HepG2 (cell line): ENCODE data around the gene PTPRF. TPM values are rescaled to one million over a fixed set of nuclear protein-coding genes. Genes with fewer than 3 reads are reported as not detected.

Experiments used
- ARID5B ChIP-seq: IDR thresholded peaks from 2 replicates; pipeline ENCODE4 v1.4.0; 2020; ENCODE audit warnings: mild to moderate bottlenecking, missing genetic modification reagents
- FOXA1 ChIP-seq, 2 experiments: fragments of 450-650 bp in 1 of 2; sonication (generic) in 1 of 2; formaldehyde crosslinking in 1 of 2; IDR thresholded peaks; 2 replicates each; pipeline versions ENCODE4 v1.4.0 to v1.6.1; 2016 to 2020; ENCODE audit warnings: missing genetic modification reagents in 1 of 2
- HES4 ChIP-seq: sonication (generic); formaldehyde crosslinking; IDR thresholded peaks from 2 replicates; pipeline ENCODE4 v1.9.0; 2021; ENCODE audit warnings: mild to moderate bottlenecking, missing genetic modification reagents, borderline replicate concordance
- HNF1A ChIP-seq, 2 experiments: sonication (generic) in 1 of 2; formaldehyde crosslinking in 1 of 2; IDR thresholded peaks; 2 replicates each; pipeline versions ENCODE4 v1.4.0 to v1.6.1; 2016 to 2020; ENCODE audit warnings: borderline replicate concordance in 1 of 2, low read depth in 1 of 2, mild to moderate bottlenecking in 1 of 2, missing genetic modification reagents in 1 of 2
- NR2F6 ChIP-seq, 2 experiments: IDR thresholded peaks; 2 replicates each; pipeline ENCODE4 v1.6.1; 2016; ENCODE audit warnings: antibody characterized with exemption in 1 of 2, mild to moderate bottlenecking in 1 of 2
- REST ChIP-seq, 2 experiments: IDR thresholded peaks; 2 replicates each; pipeline ENCODE4 v1.6.1; 2011 to 2012; ENCODE audit warnings: low read length in 2 of 2, borderline replicate concordance in 1 of 2, low read depth in 1 of 2, mild to moderate bottlenecking in 1 of 2, moderate library complexity in 1 of 2
- RORA ChIP-seq: sonication (generic); formaldehyde crosslinking; IDR thresholded peaks from 2 replicates; pipeline ENCODE4 v1.5.0; 2020; ENCODE audit warnings: mild to moderate bottlenecking, missing genetic modification reagents, moderate library complexity
- SAP130 ChIP-seq: IDR thresholded peaks from 2 replicates; pipeline ENCODE4 v1.6.1; 2016; ENCODE audit warnings: low read depth
- SOX13 ChIP-seq, 3 experiments: fragments of 450-650 bp in 1 of 3; sonication (generic) in 1 of 3; formaldehyde crosslinking in 1 of 3; IDR thresholded peaks in 2 of 3; conservative IDR thresholded peaks in 1 of 3; 2 replicates each; pipeline versions ENCODE4 v1.5.0 to v1.6.1; 2016 to 2020; ENCODE audit warnings: antibody characterized with exemption in 1 of 3, mild to moderate bottlenecking in 1 of 3, missing compliant biosample characterization in 1 of 3, missing genetic modification reagents in 1 of 3, moderate library complexity in 1 of 3
- SP4 ChIP-seq: sonication (generic); formaldehyde crosslinking; IDR thresholded peaks from 2 replicates; pipeline ENCODE4 v1.8.1; 2023; ENCODE audit warnings: mild to moderate bottlenecking, missing genetic modification reagents
- ZBTB20 ChIP-seq: sonication (generic); formaldehyde crosslinking; IDR thresholded peaks from 2 replicates; pipeline ENCODE4 v1.8.1; 2023; ENCODE audit warnings: missing genetic modification reagents, low read depth, mild to moderate bottlenecking, borderline replicate concordance
- ZBTB37 ChIP-seq: sonication (generic); formaldehyde crosslinking; IDR thresholded peaks from 2 replicates; pipeline ENCODE4 v1.4.0; 2020; ENCODE audit warnings: mild to moderate bottlenecking, missing genetic modification reagents
- ZNF124 ChIP-seq: sonication (generic); formaldehyde crosslinking; IDR thresholded peaks from 2 replicates; pipeline ENCODE4 v1.4.0; 2020; ENCODE audit warnings: missing genetic modification reagents
- ZNF652 ChIP-seq: IDR thresholded peaks from 2 replicates; pipeline ENCODE4 v1.6.1; 2016; ENCODE audit warnings: low read depth, borderline replicate concordance
- polyA plus RNA-seq, 8 experiments: library from polyadenylated mRNA; depleted of rRNA in 3 of 8; stranded (reverse) in 7 of 8; unstranded in 1 of 8; fragments of >200 nt; fragmentation: Illumina TruSeq in 4 of 8; extraction: Trizol in 4 of 8; gene quantifications; 2 replicates each; pipeline versions ENCODE4 v1.2.1 to v1.2.3, GENCODE V29; 2011 to 2016; ENCODE audit warnings: low read depth in 4 of 8, missing spikeins in 1 of 8, mixed read lengths in 1 of 8; ENCODE audit not compliant: insufficient read depth in 1 of 8
- total RNA-seq, 5 experiments: library from RNA; depleted of rRNA; stranded (reverse); fragments of >200 nt; fragmentation: Illumina TruSeq; extraction: Trizol; gene quantifications; 2 replicates each; pipeline ENCODE4 v1.2.3, GENCODE V29; 2016; ENCODE audit warnings: low read depth in 1 of 5

PTPRF gene
- total and polyA plus RNA-seq, 2 of the 13 experiments (the other 11 are each of a cell fraction or from before 2014, with no cell fraction given): 55.9 to 167 TPM

GRCh38 chr1:43632135-43632670 is 101.5 kb downstream of the PTPRF start (continued):
- peak; percentile 22; the same call in 1 of the 2 replicates for TF ChIP-seq NR2F6 (IDR thresholded peaks at IDR 0.05)
- TF ChIP-seq NR2F6 (CRISPR knock-in tag; IDR thresholded peaks at IDR 0.05): no peak
- no peak for TF ChIP-seq SAP130
- no peak for TF ChIP-seq SP4 (CRISPR knock-in tag)
- no peak for TF ChIP-seq RORA (CRISPR knock-in tag)
- peak; percentile 44 to 92 for TF ChIP-seq REST (IDR thresholded peaks at IDR 0.05; ENCODE audit: borderline replicate concordance in 1 of 2, low read depth in 1 of 2, low read length in 2 of 2)
- TF ChIP-seq ZBTB20 (CRISPR knock-in tag): no peak
- no peak for TF ChIP-seq ZNF124 (CRISPR knock-in tag)
- TF ChIP-seq ZNF652 (CRISPR knock-in tag): peak; percentile 55; the same call in 1 of the 2 replicates
- TF ChIP-seq HES4 (CRISPR knock-in tag): no peak
- TF ChIP-seq ZBTB37 (CRISPR knock-in tag): no peak
- TF ChIP-seq FOXA1 (IDR thresholded peaks at IDR 0.05): no peak
- TF ChIP-seq FOXA1 (CRISPR knock-in tag; IDR thresholded peaks at IDR 0.05): peak; percentile 33; the same call in 1 of the 2 replicates
- TF ChIP-seq SOX13 (IDR thresholded peaks at IDR 0.05): no peak
- TF ChIP-seq SOX13 (CRISPR knock-in tag; conservative IDR thresholded peaks at IDR 0.05 in 1 of 2, IDR thresholded peaks at IDR 0.05 in 1 of 2): peak in 1 of 2 experiments; percentile 46; a peak in 1 of 4 replicates
- TF ChIP-seq ARID5B: peak; percentile 18; the same call in 1 of the 2 replicates
- TF ChIP-seq HNF1A (IDR thresholded peaks at IDR 0.05; ENCODE audit: low read depth): peak; percentile 36; the same call in 1 of the 2 replicates
- no peak for TF ChIP-seq HNF1A (CRISPR knock-in tag; IDR thresholded peaks at IDR 0.05; ENCODE audit: borderline replicate concordance)
